ENCODE measurements around the gene GPC6. TPM values are rescaled to one million over a fixed set of nuclear protein-coding genes. Genes with fewer than 3 reads are reported as not detected.

Gene GPC6
- total and polyA plus RNA-seq, 2 donors (not counting 1 experiment from before 2014, with no cell fraction given), result not detected

DNA sequence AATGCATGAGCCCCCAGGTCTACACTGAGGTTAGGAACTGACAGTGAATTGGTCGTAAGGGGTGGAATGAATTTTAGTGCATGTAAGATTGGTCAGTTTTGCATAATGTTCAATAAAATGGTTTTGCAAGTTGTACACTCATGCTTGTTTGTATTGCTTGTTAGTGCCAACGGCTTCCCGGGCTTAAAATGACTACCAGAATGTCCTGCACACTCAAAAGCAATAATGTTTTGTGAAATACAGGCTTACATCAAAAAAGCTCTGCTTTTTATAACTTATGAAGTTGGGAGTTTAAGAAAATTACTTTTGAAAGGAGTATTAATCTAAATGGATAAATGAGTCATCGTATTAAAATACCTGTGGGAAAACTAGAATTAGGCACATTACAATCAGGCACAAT is 112.9 kb downstream of the GPC6 start:
- H4K20me1 ChIP-seq (ENCODE audit: control insufficient read depth, insufficient read depth, low read length, poor library complexity, severe bottlenecking), result no peaks in the 10 kb centered on the region
- intact Hi-C loops (cut with micrococcal nuclease), result no loop called here
- Mint-ChIP-seq H3K27ac (no peak overlapping the region), H3K4me1 (no peaks in the 10 kb centered on the region), H3K4me3 (no peak overlapping the region), H3K9me3 (ENCODE audit: insufficient read depth) (peaks cover 12% of the 10 kb centered on the region), H3K27me3 (no peaks in the 10 kb centered on the region)
- no peak overlapping the region for H2AFZ ChIP-seq (ENCODE audit: insufficient read depth, low read depth, low read length, poor library complexity, severe bottlenecking)
- no peaks in the 10 kb centered on the region for H3K4me1 ChIP-seq (ENCODE audit: control insufficient read depth in 2 of 2, insufficient read depth in 2 of 2, low read length in 2 of 2)
- CTCF ChIA-PET, result no interaction called here
- TF ChIP-seq EZH2 (IDR thresholded peaks at IDR 0.05; ENCODE audit: borderline replicate concordance, insufficient read depth, low read depth, low read length, poor library complexity, severe bottlenecking), result no peak
- TF ChIP-seq, protein P1, sequence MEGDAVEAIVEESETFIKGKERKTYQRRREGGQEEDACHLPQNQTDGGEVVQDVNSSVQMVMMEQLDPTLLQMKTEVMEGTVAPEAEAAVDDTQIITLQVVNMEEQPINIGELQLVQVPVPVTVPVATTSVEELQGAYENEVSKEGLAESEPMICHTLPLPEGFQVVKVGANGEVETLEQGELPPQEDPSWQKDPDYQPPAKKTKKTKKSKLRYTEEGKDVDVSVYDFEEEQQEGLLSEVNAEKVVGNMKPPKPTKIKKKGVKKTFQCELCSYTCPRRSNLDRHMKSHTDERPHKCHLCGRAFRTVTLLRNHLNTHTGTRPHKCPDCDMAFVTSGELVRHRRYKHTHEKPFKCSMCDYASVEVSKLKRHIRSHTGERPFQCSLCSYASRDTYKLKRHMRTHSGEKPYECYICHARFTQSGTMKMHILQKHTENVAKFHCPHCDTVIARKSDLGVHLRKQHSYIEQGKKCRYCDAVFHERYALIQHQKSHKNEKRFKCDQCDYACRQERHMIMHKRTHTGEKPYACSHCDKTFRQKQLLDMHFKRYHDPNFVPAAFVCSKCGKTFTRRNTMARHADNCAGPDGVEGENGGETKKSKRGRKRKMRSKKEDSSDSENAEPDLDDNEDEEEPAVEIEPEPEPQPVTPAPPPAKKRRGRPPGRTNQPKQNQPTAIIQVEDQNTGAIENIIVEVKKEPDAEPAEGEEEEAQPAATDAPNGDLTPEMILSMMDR (IDR thresholded peaks at IDR 0.05), result no peak
- no peaks in the 10 kb centered on the region for H3K27me3 ChIP-seq (replicated peaks in 1 of 4; ENCODE audit: control extremely low read depth in 1 of 4, control insufficient read depth in 3 of 4, insufficient read depth in 4 of 4, low read length in 3 of 4)
- H3K36me3 ChIP-seq (replicated peaks in 1 of 2; ENCODE audit: control extremely low read depth in 1 of 2, control insufficient read depth in 1 of 2, extremely low read depth in 1 of 2, insufficient read depth in 2 of 2, low read length in 1 of 2), result no peaks in the 10 kb centered on the region
- ATAC-seq (ENCODE audit: low read depth), result no peak
- POLR2A ChIA-PET, result no interaction called here
- no peak overlapping the region for H3K9ac ChIP-seq (ENCODE audit: low read length)
- peaks cover 0 to under 1% (median 0%) of the 10 kb centered on the region in 3 donors for H3K9me3 ChIP-seq (ENCODE audit: control extremely low read depth in 1 of 3, control insufficient read depth in 2 of 3, insufficient read depth in 1 of 3, low read length in 2 of 3)
- no peak overlapping the region for H3K4me2 ChIP-seq (replicated peaks; ENCODE audit: low read depth, low read length, poor library complexity, severe bottlenecking)
- H3K79me2 ChIP-seq (ENCODE audit: control insufficient read depth, insufficient read depth, low read length), result no peaks in the 10 kb centered on the region
- no peak overlapping the region for H3K4me3 ChIP-seq (ENCODE audit: control extremely low read depth in 1 of 5, extremely low read depth in 1 of 5, insufficient read depth in 1 of 5, low read depth in 2 of 5, low read length in 4 of 5)
- H3K27ac ChIP-seq (ENCODE audit: low read length in 2 of 2), result no peak overlapping the region
- no peak for DNase-seq
- WGBS (ENCODE audit: insufficient coverage), result 89% methylated on average over 1 of the region's 4 CpGs

DNA sequence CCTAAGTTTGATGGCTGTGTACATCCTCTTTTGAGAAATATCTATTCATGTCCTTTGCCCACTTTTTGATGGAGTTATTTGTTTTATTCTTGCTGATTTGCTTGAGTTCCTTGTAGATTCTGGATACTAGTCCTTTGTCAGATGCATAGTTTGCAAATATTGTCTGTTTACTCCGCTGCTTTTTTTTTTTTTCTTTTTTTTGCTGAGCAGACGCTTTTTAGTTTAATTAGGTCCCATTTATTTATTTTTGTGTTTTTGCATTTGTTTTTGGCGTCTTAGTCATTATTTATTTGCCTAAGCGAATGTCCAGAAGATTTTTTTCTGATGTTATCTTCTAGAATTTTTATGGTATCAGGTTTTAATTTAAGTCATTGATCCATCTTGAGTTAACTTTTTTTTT is 114.9 kb downstream of the GPC6 start:
- TF ChIP-seq, protein P1 (IDR thresholded peaks at IDR 0.05), result no peak
- no peak for TF ChIP-seq EZH2 (IDR thresholded peaks at IDR 0.05; ENCODE audit: borderline replicate concordance, insufficient read depth, low read depth, low read length, poor library complexity, severe bottlenecking)
- peaks cover 12% of the 10 kb centered on the region for H3K9me3 Mint-ChIP-seq (ENCODE audit: insufficient read depth)
- CTCF ChIA-PET, result no interaction called here

More for the DNA sequence above, 114.9 kb downstream of the GPC6 start:
- Histone ChIP-seq H4K20me1 (ENCODE audit: control insufficient read depth, insufficient read depth, low read length, poor library complexity, severe bottlenecking) (no peaks in the 10 kb centered on the region), H3K9me3 (ENCODE audit: control extremely low read depth in 1 of 3, control insufficient read depth in 2 of 3, insufficient read depth in 1 of 3, low read length in 2 of 3) (no peaks in the 10 kb centered on the region), H3K36me3 (replicated peaks in 1 of 2; ENCODE audit: control extremely low read depth in 1 of 2, control insufficient read depth in 1 of 2, extremely low read depth in 1 of 2, insufficient read depth in 2 of 2, low read length in 1 of 2) (no peaks in the 10 kb centered on the region), H3K4me1 (ENCODE audit: control insufficient read depth in 2 of 2, insufficient read depth in 2 of 2, low read length in 2 of 2) (no peaks in the 10 kb centered on the region), H3K4me3 (ENCODE audit: control extremely low read depth in 1 of 5, extremely low read depth in 1 of 5, insufficient read depth in 1 of 5, low read depth in 2 of 5, low read length in 4 of 5) (no peak overlapping the region), H3K4me2 (replicated peaks; ENCODE audit: low read depth, low read length, poor library complexity, severe bottlenecking) (no peak overlapping the region), H2AFZ (ENCODE audit: insufficient read depth, low read depth, low read length, poor library complexity, severe bottlenecking) (no peak overlapping the region), H3K79me2 (ENCODE audit: control insufficient read depth, insufficient read depth, low read length) (no peaks in the 10 kb centered on the region), H3K9ac (ENCODE audit: low read length) (no peak overlapping the region), H3K27ac (ENCODE audit: low read length in 2 of 2) (no peak overlapping the region), H3K27me3 (replicated peaks in 1 of 4; ENCODE audit: control extremely low read depth in 1 of 4, control insufficient read depth in 3 of 4, insufficient read depth in 4 of 4, low read length in 3 of 4) (no peaks in the 10 kb centered on the region)
- WGBS (ENCODE audit: insufficient coverage), result no CpG with 5 or more reads among the region's 4 CpGs
- no peak overlapping the region for H3K27ac Mint-ChIP-seq
- intact Hi-C loops (cut with micrococcal nuclease), result no loop called here
- POLR2A ChIA-PET, result no interaction called here
- ATAC-seq (ENCODE audit: low read depth) (no peak), DNase-seq (no peak)
- no peaks in the 10 kb centered on the region for H3K27me3 Mint-ChIP-seq
- H3K4me3 Mint-ChIP-seq, result no peak overlapping the region
- no peaks in the 10 kb centered on the region for H3K4me1 Mint-ChIP-seq

Measured in B cell (primary cell).